Measurements from ENCODE around the gene DPRX.
"Not testable (repeated sequence)": the region's sequence is repeated elsewhere in the genome, so short reads cannot be mapped to it uniquely, and the experiment has no call there.

The DPRX gene

GRCh38 chr19:53647350-53647749 is 15.6 kb downstream of the DPRX start:
- no peak for DNase-seq

DNA sequence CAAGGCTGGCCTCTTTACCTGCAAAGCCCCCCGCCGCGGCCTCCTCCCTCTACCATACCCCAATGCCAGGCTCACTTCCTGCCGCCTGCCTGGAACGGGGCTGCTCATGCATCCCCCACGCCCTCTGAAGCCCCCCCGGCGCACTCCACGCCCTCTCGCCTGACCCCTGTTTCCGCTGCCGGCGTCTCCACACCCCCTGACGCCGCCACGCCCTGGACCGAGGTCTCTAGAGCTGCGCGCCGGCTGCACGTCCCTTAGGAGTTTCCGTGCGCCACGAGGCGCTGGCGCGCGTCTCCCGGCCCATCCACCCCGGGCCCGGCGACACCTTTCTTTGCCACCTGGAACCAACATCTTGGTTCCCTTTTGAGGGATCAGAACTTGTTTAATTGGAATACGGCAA is 16.0 kb downstream of the DPRX start:
- DNase-seq, result no peak

GRCh38 chr19:53649746-53650593 is 18.2 kb downstream of the DPRX start:
- DNase-seq, result no peak

DNA sequence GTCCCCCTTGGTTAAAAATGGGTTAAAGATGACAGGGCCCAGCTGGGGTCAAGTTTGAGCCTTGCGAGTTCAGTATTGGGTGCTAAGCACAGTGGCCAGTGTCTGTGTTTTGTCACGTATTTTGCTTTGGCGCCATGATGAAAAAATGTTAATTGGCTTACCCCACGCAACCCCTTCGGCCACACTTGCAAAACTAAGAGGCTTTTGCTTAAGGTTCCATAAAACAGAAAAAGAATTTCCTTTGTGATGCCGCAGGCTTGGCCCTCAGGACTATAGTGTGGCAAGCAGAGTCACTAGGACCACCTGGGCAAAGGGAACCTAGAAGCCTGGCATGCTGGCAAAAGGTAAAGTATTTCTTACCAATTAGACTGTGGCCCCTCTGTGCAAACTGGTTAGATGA is 20.7 kb downstream of the DPRX start:
- DNase-seq, result no peak

- no peak for DNase-seq
These were observed 23.4 kb downstream of the DPRX start for GRCh38 chr19:53655042-53655665.

DNA sequence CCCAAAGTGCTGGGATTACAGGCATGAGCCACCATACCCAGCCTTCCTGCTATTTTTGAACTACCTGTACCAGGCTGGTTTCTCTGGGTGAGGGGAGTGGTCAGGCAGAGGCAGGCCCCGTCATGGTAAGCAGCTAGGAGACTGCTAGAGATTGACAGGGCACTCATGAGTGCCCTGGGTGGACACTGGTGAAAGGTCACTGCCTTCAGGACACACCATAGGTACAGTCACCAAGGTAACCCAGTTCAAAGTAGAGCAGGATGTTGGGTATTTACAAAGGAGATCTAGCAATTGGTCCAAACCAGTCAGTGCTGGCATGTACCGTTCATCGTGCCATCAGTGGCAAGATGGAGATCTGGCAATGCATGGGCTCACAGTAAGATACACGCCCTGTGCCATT is 25.5 kb downstream of the DPRX start:
- no peak for DNase-seq

GRCh38 chr19:53657778-53658177 is 26.0 kb downstream of the DPRX start:
- DNase-seq, result no peak

DNA sequence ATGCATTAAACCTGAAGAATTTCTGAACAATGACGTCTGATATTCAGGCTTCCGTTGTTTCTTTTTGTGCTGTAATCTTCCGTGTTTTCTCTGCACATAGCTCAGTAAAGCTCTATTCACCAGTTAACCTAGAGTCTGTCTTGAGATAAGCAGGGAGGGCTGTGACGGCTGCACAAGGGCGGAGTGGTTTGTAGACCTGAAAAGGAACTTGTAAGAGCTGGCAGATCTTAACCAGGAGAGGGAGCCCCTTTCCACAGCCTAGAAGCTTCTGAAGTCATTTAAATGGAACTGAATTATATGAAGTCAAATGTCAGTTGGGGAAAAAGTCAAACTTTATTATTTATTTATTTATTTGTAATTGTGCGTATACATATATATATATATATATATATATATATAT is 27.5 kb downstream of the DPRX start:
- no peak for DNase-seq

- DNase-seq, result no peak
These were observed 28.8 kb downstream of the DPRX start for GRCh38 chr19:53660584-53660983.

DNA sequence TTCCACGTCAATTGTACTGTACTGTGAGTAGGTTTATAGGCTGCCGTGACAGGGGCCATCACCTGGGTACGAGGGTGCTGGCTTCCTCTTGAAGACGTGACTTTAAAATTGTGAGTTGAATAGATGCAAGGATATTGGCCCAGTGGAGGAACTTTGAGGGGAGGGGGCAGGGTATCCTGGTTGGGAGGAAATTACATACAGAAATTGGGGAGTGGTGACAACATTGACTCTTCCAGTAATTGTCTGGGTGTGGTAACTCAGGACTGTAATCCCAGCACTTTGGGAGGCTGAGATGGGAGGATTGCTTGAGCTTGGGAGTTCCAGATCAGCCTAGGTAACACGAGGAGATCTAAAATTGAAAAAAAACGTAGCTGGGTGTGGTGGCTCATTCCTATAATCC is 30.4 kb downstream of the DPRX start:
- DNase-seq, result no peak

- no peak for DNase-seq
These were observed 32.4 kb downstream of the DPRX start for GRCh38 chr19:53664152-53664551.

- no peak for DNase-seq
These were observed 33.0 kb downstream of the DPRX start for GRCh38 chr19:53664760-53665159.

GRCh38 chr19:53666331-53666730 is 34.5 kb downstream of the DPRX start:
- DNase-seq, result not testable (repeated sequence)

DNA sequence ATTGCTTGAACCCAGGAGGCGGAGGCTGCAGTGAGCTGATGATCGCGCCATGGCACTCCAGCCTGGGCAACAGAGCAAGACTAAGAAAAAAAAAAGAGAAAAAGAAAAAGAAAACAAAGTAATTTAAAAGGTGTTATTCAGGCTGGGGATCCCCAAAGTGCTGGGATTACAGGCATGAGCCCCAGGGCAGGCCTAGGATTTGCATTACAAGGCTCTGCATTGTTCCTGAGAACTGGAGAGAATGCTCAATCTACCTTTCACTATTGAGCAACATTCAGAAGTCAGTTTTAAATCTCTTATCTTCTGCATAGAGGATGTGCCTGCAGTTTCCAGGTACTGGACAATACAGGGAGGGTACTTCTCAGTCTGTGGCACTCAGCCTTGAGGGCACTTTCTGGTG is 37.0 kb downstream of the DPRX start:
- not testable (repeated sequence) for DNase-seq

DNA sequence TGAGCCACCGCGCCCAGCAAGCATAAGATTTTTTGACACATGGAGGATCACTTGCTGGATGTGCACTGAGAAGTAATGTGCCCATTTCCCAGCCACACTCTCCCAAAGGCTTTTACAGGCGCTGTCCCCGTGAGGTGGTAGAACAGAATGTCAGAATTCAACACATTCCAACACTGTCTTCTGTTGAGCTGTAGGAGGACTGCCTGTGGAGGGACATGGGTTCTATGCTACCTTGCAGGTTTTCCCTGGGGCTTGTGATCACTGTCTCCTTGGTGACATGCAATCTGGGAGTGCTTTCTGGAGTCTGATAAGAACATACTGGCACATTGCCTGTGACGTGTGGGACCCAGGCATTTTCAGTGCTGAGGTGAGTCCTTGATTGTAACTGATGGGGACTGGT is 38.5 kb downstream of the DPRX start:
- no peak for DNase-seq

- no peak for DNase-seq
These were observed 39.9 kb downstream of the DPRX start for GRCh38 chr19:53671663-53672062.
